Body of pancreas (tissue), 4 donors: ENCODE results near the gene NARF. TPM values are rescaled to one million over a fixed set of nuclear protein-coding genes. Genes with fewer than 3 reads are reported as not detected.

ENCODE experiments used
- ATAC-seq: fragments of 150-250 bp; one replicate; pipeline ENCODE4 v1.9.1; 2016
- DNase-seq, 4 donors: peaks; one replicate each; pipeline ENCODE4 v3.0.0-alpha.2; 2019
- H3K27ac ChIP-seq, 4 donors: fragments of 200-600 bp; sonication (generic); 1 replicate in 3 of 4; 2 replicates in 1 of 4; pipeline versions ENCODE4 v1.5.1 to v1.6.1; 2016 to 2019; ENCODE audit warnings: mild to moderate bottlenecking in 1 of 4, mixed read lengths in 1 of 4, moderate library complexity in 1 of 4
- H3K27me3 ChIP-seq, 2 donors: fragments of 200-600 bp; sonication (generic); one replicate each; pipeline ENCODE4 v1.6.0; 2016; ENCODE audit warnings: mild to moderate bottlenecking in 1 of 2
- H3K36me3 ChIP-seq, 2 donors: fragments of 200-600 bp; sonication (generic); replicated peaks in 1 of 2; 2 replicates each; pipeline ENCODE4 v1.5.1; 2016; ENCODE audit warnings: low read depth in 2 of 2; ENCODE audit not compliant: insufficient read depth in 1 of 2
- H3K4me1 ChIP-seq: fragments of 200-600 bp; sonication (generic); one replicate; pipeline ENCODE4 v1.6.0; 2016
- H3K4me3 ChIP-seq, 2 donors: fragments of 200-600 bp; sonication (generic); 1 replicate in 1 of 2; 2 replicates in 1 of 2; pipeline ENCODE4 v1.5.1; 2016 to 2019
- H3K9me3 ChIP-seq, 3 donors: fragments of 200-600 bp; sonication (generic); 1 replicate in 2 of 3; 2 replicates in 1 of 3; pipeline ENCODE4 v1.5.1; 2016
- POLR2A ChIP-seq, 3 donors: fragments of 450-650 bp; IDR thresholded peaks; one replicate each; pipeline ENCODE4 v1.6.1; 2016; ENCODE audit warnings: antibody characterized with exemption in 3 of 3, mild to moderate bottlenecking in 2 of 3
- WGBS, 2 donors: methylation state at CpG; one replicate each; pipeline ENCODE4 v1.1.5; 2017; 5-methylcytosine and 5-hydroxymethylcytosine counted together
- intact Hi-C: fragments of 100-400 bp; cut with DNase I; formaldehyde crosslinking; loops from one replicate; pipeline ENCODE4 v1.15.1; 2023
- total RNA-seq, 2 donors: library from RNA; depleted of rRNA; stranded (reverse); fragments of >200 nt; gene quantifications; one replicate each; pipeline ENCODE4 v1.1.0, GENCODE V29; 2016
- TF ChIP-seq, protein P1 (sequence below), 7 experiments: fragments of 450-650 bp in 4 of 7; fragments of 200-600 bp in 3 of 7; sonication (generic) in 3 of 7; IDR thresholded peaks; one replicate each; pipeline ENCODE4 v1.5.1; 2016 to 2019; ENCODE audit warnings: antibody characterized with exemption in 7 of 7

The NARF gene
- total RNA-seq, 2 donors from 2014 or later, result 14.5 to 85.4 TPM

DNA sequence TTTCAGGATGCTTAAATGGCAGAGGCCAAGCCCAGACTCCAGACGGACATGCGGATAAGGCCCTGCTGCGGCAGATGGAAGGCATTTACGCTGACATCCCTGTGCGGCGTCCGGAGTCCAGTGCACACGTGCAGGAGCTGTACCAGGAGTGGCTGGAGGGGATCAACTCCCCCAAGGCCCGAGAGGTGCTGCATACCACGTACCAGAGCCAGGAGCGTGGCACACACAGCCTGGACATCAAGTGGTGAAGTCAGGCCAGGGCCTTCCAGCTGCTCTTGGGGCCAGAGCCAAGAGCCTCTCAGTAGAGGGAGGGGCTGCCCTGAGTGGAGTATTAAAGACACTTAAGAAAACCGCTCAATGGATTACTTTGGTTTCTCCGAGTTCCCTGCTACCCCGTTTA lies 29.4 kb downstream of the NARF start:
- H3K9me3 ChIP-seq, result no peaks in the 10 kb centered on the region
- DNase-seq, result no peak
- H3K36me3 ChIP-seq, result peaks cover 5 to 28% of the 10 kb centered on the region in 2 donors
- ATAC-seq, result no peak
- H3K4me3 ChIP-seq, result no peak overlapping the region
- 89 to 99% methylated on average over 5 to 14 of the region's 14 CpGs for WGBS, 2 donors
- no peaks in the 10 kb centered on the region for H3K4me1 ChIP-seq
- H3K27ac ChIP-seq, result no peak overlapping the region
- no peaks in the 10 kb centered on the region for H3K27me3 ChIP-seq
- TF ChIP-seq, protein P1, sequence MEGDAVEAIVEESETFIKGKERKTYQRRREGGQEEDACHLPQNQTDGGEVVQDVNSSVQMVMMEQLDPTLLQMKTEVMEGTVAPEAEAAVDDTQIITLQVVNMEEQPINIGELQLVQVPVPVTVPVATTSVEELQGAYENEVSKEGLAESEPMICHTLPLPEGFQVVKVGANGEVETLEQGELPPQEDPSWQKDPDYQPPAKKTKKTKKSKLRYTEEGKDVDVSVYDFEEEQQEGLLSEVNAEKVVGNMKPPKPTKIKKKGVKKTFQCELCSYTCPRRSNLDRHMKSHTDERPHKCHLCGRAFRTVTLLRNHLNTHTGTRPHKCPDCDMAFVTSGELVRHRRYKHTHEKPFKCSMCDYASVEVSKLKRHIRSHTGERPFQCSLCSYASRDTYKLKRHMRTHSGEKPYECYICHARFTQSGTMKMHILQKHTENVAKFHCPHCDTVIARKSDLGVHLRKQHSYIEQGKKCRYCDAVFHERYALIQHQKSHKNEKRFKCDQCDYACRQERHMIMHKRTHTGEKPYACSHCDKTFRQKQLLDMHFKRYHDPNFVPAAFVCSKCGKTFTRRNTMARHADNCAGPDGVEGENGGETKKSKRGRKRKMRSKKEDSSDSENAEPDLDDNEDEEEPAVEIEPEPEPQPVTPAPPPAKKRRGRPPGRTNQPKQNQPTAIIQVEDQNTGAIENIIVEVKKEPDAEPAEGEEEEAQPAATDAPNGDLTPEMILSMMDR (IDR thresholded peaks at IDR 0.05), result no peak
- no peak for TF ChIP-seq POLR2A (IDR thresholded peaks at IDR 0.05)
- intact Hi-C loops, result no loop called here

DNA sequence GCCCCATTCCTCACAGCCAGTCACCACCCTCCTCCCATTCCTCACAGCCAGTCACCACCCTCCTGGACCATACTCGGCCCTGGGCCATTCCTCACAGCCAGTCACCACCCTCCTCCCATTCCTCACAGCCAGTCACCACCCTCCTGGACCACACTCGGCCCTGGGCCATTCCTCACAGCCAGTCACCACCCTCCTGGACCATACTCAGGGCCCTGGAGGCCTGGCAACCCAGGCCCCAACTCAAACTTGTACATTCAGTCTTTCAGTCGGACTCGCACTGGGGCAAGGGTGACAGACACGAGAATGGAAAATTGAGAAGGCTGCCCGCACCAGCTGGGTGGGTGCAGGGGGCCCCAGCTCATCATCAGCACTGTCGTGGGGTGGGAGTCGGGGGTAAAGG lies 30.6 kb downstream of the NARF start:
- no peaks in the 10 kb centered on the region for H3K27me3 ChIP-seq
- DNase-seq (no peak), ATAC-seq (no peak)
- intact Hi-C loops, result no loop called here
- WGBS, 2 donors, result 73 to 76% methylated on average over 7 to 8 of the region's 8 CpGs
- H3K36me3 ChIP-seq, result peaks cover 5 to 21% of the 10 kb centered on the region in 2 donors
- no peak overlapping the region for H3K4me3 ChIP-seq
- TF ChIP-seq, protein P1 (IDR thresholded peaks at IDR 0.05), result no peak
- no peak for TF ChIP-seq POLR2A (IDR thresholded peaks at IDR 0.05)
- H3K9me3 ChIP-seq, result no peaks in the 10 kb centered on the region
- H3K4me1 ChIP-seq, result peaks cover 2% of the 10 kb centered on the region
- H3K27ac ChIP-seq, result no peak overlapping the region

DNA sequence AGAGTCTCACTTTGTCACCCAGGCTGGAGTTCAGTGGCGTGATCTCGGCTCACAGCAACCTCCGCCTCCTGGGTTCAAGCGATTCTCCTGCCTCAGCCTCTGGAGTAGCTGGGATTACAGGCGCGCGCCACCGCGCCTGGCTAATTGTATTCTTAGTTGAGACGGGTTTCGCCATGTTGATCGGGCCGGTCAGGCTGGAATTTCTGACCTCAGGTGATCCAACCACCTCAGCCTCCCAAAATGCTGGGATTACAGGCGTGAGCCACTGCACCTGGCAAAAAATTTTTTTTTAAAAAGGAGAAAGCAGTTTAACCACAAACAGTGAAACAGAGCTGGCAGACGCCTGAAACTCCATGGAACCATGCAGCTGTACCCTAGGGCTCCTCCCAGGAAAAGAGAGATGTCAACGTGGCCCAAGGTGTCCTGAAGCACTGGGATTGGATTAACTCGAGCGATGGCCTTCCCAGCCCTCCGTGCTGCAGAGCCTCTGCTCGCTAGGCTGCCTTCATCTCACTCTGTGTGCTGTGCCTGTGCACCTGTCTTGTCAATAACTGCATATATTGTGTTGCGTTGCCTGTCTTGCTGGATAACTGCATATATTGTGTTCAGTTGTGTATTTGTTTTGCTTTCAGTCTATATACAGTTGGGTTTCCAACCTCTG lies 31.4 kb downstream of the NARF start:
- Histone ChIP-seq H3K27me3 (no peaks in the 10 kb centered on the region), H3K36me3 (peaks cover 0 to 13% of the 10 kb centered on the region in 2 donors), H3K27ac (no peak overlapping the region), H3K4me3 (no peak overlapping the region), H3K9me3 (no peaks in the 10 kb centered on the region), H3K4me1 (peaks cover 6% of the 10 kb centered on the region)
- DNase-seq (no peak), ATAC-seq (no peak)
- TF ChIP-seq POLR2A (IDR thresholded peaks at IDR 0.05), result no peak
- TF ChIP-seq, protein P1 (IDR thresholded peaks at IDR 0.05), result no peak
- WGBS, 2 donors, result 86 to 93% methylated on average over 19 to 21 of the region's 21 CpGs
- intact Hi-C loops, result no loop called here

DNA sequence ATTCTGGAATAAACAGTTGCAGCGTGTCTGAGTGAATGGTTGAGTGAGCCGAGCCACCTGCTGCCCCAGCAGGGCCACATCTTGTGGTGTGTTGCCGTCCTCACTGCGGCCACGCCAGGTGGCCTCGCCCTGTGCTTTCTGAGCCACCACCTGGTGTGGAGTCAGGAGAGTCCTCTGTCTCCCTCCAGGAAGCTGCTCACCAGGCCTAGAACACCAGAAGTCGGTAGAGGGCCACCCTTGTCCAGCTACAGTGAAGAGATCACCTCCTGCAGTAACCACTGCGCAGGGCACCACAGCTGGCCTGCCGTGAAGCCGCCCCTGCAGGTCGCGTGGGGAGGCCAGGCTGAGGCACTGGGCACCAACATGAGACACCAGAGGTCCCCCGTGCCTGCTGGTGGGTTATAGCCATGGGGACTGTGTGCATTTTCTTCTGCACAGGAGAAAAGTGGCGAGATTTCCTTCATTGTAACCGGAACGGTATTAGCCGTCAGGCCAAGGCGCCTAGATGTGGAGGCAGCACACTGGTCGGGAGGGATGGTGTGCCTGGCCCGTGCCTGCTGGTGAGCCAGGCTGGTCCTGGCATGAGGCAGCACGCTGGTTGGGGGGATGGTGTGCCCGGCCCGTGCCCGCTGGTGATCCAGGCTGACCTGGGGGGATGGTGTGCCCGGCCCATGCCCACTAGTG lies 32.1 kb downstream of the NARF start:
- Histone ChIP-seq H3K27me3 (no peaks in the 10 kb centered on the region), H3K36me3 (peaks cover 0 to 8% of the 10 kb centered on the region in 2 donors), H3K27ac (no peak overlapping the region), H3K9me3 (no peaks in the 10 kb centered on the region), H3K4me1 (peaks cover 6% of the 10 kb centered on the region), H3K4me3 (no peak overlapping the region)
- 90 to 92% methylated on average over 17 to 25 of the region's 25 CpGs for WGBS, 2 donors
- no peak for DNase-seq
- intact Hi-C loops, result no loop called here
- ATAC-seq, result no peak
- no peak for TF ChIP-seq POLR2A (IDR thresholded peaks at IDR 0.05)
- TF ChIP-seq, protein P1 (IDR thresholded peaks at IDR 0.05), result no peak

DNA sequence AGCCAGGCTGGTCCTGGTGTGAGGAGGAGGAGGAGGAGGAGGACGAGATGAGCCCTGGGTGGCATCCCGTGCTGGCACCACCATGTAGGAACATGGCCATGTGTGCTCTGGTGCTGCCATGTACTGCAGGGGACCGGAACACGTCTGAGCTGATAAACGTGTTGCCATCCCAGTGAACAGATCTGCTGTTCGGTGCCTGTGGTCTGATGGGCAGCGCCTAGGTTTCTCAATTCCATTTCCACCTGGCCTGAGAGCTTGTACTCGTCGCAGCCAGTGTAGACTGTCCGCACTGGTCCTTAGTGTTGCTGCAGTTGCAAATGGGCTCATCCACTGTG lies 32.6 kb downstream of the NARF start:
- WGBS, 2 donors, result 48 to 86% methylated on average over 4 to 8 of the region's 10 CpGs
- no peaks in the 10 kb centered on the region for H3K27me3 ChIP-seq
- no peak for DNase-seq
- no peak for ATAC-seq
- H3K4me3 ChIP-seq, result no peak overlapping the region
- intact Hi-C loops, result no loop called here
- H3K27ac ChIP-seq, result no peak overlapping the region
- H3K4me1 ChIP-seq, result peaks cover 6% of the 10 kb centered on the region
- no peaks in the 10 kb centered on the region for H3K9me3 ChIP-seq
- H3K36me3 ChIP-seq, result peaks cover 0 to 5% of the 10 kb centered on the region in 2 donors
- TF ChIP-seq POLR2A (IDR thresholded peaks at IDR 0.05), result no peak
- TF ChIP-seq, protein P1 (IDR thresholded peaks at IDR 0.05), result no peak
